Fibroblast of lung (primary cell): ENCODE measurements around the gene STXBP5. TPM values are rescaled to one million over a fixed set of nuclear protein-coding genes. Genes with fewer than 3 reads are reported as not detected.

Experiments used
- DNase-seq, 2 donors: peaks; one replicate each; pipeline versions ENCODE4 v3.0.0 to v3.0.0-alpha.2; 2010; ENCODE audit warnings: low read depth in 2 of 2
- H2AFZ ChIP-seq: 2 replicates; pipeline ENCODE4 v1.5.1; 2012; ENCODE audit warnings: low read length, control low read depth, inconsistent platforms
- H3K27ac ChIP-seq: 2 replicates; pipeline ENCODE4 v1.5.1; 2011; ENCODE audit warnings: low read length, control low read depth; ENCODE audit not compliant: insufficient read depth
- H3K27me3 ChIP-seq: 2 replicates; pipeline ENCODE4 v1.5.1; 2011; ENCODE audit warnings: mild to moderate bottlenecking, low read length; ENCODE audit not compliant: control insufficient read depth, insufficient read depth
- H3K36me3 ChIP-seq: 2 replicates; pipeline ENCODE4 v1.5.1; 2011; ENCODE audit warnings: low read length; ENCODE audit not compliant: control insufficient read depth, insufficient read depth
- H3K4me1 ChIP-seq: 2 replicates; pipeline ENCODE4 v1.5.1; 2011; ENCODE audit warnings: low read length; ENCODE audit not compliant: control insufficient read depth, insufficient read depth; ENCODE audit errors: extremely low read depth
- H3K4me2 ChIP-seq: 2 replicates; pipeline ENCODE4 v1.5.1; 2011; ENCODE audit warnings: low read length, control low read depth; ENCODE audit not compliant: insufficient read depth; ENCODE audit errors: extremely low read depth
- H3K4me3 ChIP-seq, 4 experiments: fragments of 200-600 bp in 1 of 4; sonication (generic) in 1 of 4; replicated peaks in 1 of 4; 2 replicates each; pipeline ENCODE4 v1.5.1; 2011 to 2016; ENCODE audit warnings: low read length in 4 of 4, low read depth in 3 of 4, mild to moderate bottlenecking in 3 of 4, control low read depth in 2 of 4, inconsistent platforms in 1 of 4, mixed read lengths in 1 of 4; ENCODE audit not compliant: insufficient read depth in 1 of 4; ENCODE audit errors: control extremely low read depth in 1 of 4
- H3K79me2 ChIP-seq: 2 replicates; pipeline ENCODE4 v1.5.1; 2012; ENCODE audit warnings: mild to moderate bottlenecking, low read length, inconsistent platforms; ENCODE audit not compliant: control insufficient read depth, insufficient read depth
- H3K9ac ChIP-seq: 2 replicates; pipeline ENCODE4 v1.5.1; 2011; ENCODE audit warnings: mild to moderate bottlenecking, low read length, control low read depth; ENCODE audit not compliant: insufficient read depth
- H3K9me3 ChIP-seq: 2 replicates; pipeline ENCODE4 v1.5.1; 2012; ENCODE audit warnings: low read depth, low read length; ENCODE audit not compliant: control insufficient read depth, insufficient read depth
- H4K20me1 ChIP-seq: 2 replicates; pipeline ENCODE4 v1.5.1; 2011; ENCODE audit warnings: low read length; ENCODE audit not compliant: control insufficient read depth, insufficient read depth; ENCODE audit errors: extremely low read depth
- CTCF ChIP-seq, 2 donors: IDR thresholded peaks in 1 of 2; conservative IDR thresholded peaks in 1 of 2; 1 replicate in 1 of 2; 2 replicates in 1 of 2; pipeline ENCODE4 v1.5.1; 2011 to 2012; ENCODE audit warnings: low read length in 2 of 2, control low read depth in 1 of 2, inconsistent platforms in 1 of 2, low read depth in 1 of 2, mild to moderate bottlenecking in 1 of 2
- EZH2 ChIP-seq: IDR thresholded peaks from 2 replicates; pipeline ENCODE4 v1.5.1; 2012; ENCODE audit warnings: low read length, control low read depth, mild to moderate bottlenecking; ENCODE audit errors: missing control alignments
- polyA plus RNA-seq, 2 donors: library from polyadenylated mRNA; depleted of rRNA in 1 of 2; stranded (reverse) in 1 of 2; unstranded in 1 of 2; fragments of >200 nt; gene quantifications; 2 replicates each; pipeline ENCODE4 v1.2.1, GENCODE V29; 2011 to 2012; ENCODE audit warnings: missing spikeins in 1 of 2
- total RNA-seq: library from RNA; depleted of rRNA; stranded (reverse); fragments of >200 nt; gene quantifications from 2 replicates; pipeline ENCODE4 v1.2.1, GENCODE V29; 2014

The STXBP5 gene
- total and polyA plus RNA-seq, 2 donors (not counting 1 experiment from before 2014, with no cell fraction given), result 27.6 to 90.7 TPM

GRCh38 chr6:147389463-147389862, 185.2 kb downstream of the STXBP5 start:
- H3K4me2 ChIP-seq, result no peak overlapping the region
- no peaks in the 10 kb centered on the region for H4K20me1 ChIP-seq
- H3K36me3 ChIP-seq, result peaks cover 1% of the 10 kb centered on the region
- H3K79me2 ChIP-seq, result no peaks in the 10 kb centered on the region
- no peak overlapping the region for H2AFZ ChIP-seq
- no peaks in the 10 kb centered on the region for H3K4me1 ChIP-seq
- H3K9me3 ChIP-seq, result no peaks in the 10 kb centered on the region
- no peak for DNase-seq
- TF ChIP-seq EZH2, result no peak
- no peak for TF ChIP-seq CTCF (conservative IDR thresholded peaks at IDR 0.05 in 1 of 2, IDR thresholded peaks at IDR 0.05 in 1 of 2; ENCODE audit: low read depth in 1 of 2, low read length in 2 of 2)
- H3K9ac ChIP-seq, result no peak overlapping the region
- H3K4me3 ChIP-seq, result no peak overlapping the region
- H3K27ac ChIP-seq, result no peak overlapping the region
- no peaks in the 10 kb centered on the region for H3K27me3 ChIP-seq

- no peaks in the 10 kb centered on the region for H4K20me1 ChIP-seq
- no peak overlapping the region for H3K4me3 ChIP-seq
- H3K27ac ChIP-seq, result no peak overlapping the region
- peak; percentile 15 to 55 for DNase-seq
- no peak overlapping the region for H3K4me2 ChIP-seq
- no peaks in the 10 kb centered on the region for H3K36me3 ChIP-seq
- peaks cover 2% of the 10 kb centered on the region for H3K4me1 ChIP-seq
- no peaks in the 10 kb centered on the region for H3K27me3 ChIP-seq
- no peak overlapping the region for H2AFZ ChIP-seq
- H3K9ac ChIP-seq, result no peak overlapping the region
- no peak for TF ChIP-seq EZH2
- TF ChIP-seq CTCF (conservative IDR thresholded peaks at IDR 0.05 in 1 of 2, IDR thresholded peaks at IDR 0.05 in 1 of 2; ENCODE audit: low read depth in 1 of 2, low read length in 2 of 2), result peak in 1 of 2 donors; percentile 41
- no peaks in the 10 kb centered on the region for H3K9me3 ChIP-seq
- H3K79me2 ChIP-seq, result no peaks in the 10 kb centered on the region
Measured at GRCh38 chr6:147390909-147391536, 186.8 kb downstream of the STXBP5 start.

GRCh38 chr6:147392917-147393625, 188.9 kb downstream of the STXBP5 start:
- Histone ChIP-seq H3K4me1 (peaks cover 2% of the 10 kb centered on the region), H3K9ac (no peak overlapping the region), H3K4me2 (no peak overlapping the region), H3K79me2 (no peaks in the 10 kb centered on the region), H4K20me1 (no peaks in the 10 kb centered on the region), H3K27ac (no peak overlapping the region), H3K9me3 (no peaks in the 10 kb centered on the region), H3K36me3 (no peaks in the 10 kb centered on the region), H2AFZ (no peak overlapping the region), H3K27me3 (no peaks in the 10 kb centered on the region), H3K4me3 (no peak overlapping the region)
- TF ChIP-seq CTCF (conservative IDR thresholded peaks at IDR 0.05 in 1 of 2, IDR thresholded peaks at IDR 0.05 in 1 of 2; ENCODE audit: low read depth in 1 of 2, low read length in 2 of 2) (no peak), EZH2 (no peak)
- no peak for DNase-seq
